ENCODE measurements around the gene C12orf75.
A peak's percentile ranks its signal among the peaks of the same experiment; 100 is the strongest.
"Not testable (repeated sequence)": the region's sequence is repeated elsewhere in the genome, so short reads cannot be mapped to it uniquely, and the experiment has no call there.

Gene C12orf75

DNA sequence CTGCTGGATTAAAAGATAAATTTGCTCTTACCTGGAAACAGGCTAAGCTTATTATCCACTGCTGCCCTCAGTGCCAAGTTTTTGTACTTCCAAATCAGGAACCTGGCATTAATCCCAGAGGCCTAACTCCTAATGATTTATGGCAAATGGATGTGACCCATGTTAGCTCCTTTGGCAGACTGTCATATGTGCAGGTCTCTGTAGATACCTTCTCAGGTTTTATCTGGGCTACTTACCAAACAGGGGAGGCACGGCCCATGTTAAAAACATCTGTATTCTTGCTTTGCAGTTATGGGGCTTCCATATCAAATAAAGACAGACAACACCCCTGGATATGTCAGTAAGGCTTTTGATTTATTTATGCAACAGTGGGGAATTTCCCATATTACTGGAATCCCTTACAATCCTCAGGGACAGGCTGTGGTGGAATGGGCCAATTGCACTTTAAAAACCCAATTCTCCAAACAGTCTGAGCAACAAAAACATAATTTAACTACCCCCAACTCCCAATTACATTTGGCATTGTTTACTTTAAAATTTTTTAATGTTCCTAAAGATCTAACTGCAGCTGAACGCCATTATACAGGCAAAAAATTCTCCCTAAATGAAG lies 19.9 kb upstream of the C12orf75 start:
- H3K4me3 ChIP-seq (ENCODE audit: extremely low read depth, insufficient read depth, low read length, poor library complexity, severe bottlenecking); H3K4me1 ChIP-seq (ENCODE audit: control insufficient read depth, insufficient read depth, low read length, poor library complexity, severe bottlenecking); H3K36me3 ChIP-seq (ENCODE audit: control insufficient read depth, insufficient read depth, low read length); H3K27ac ChIP-seq (ENCODE audit: low read depth, low read length, severe bottlenecking): not testable (repeated sequence)
- WGBS, 2 experiments (ENCODE audit: insufficient coverage in 2 of 2), result no CpG with 5 or more reads among the region's 2 CpGs
- peaks cover 26% of the 10 kb centered on the region for H3K9me3 ChIP-seq (ENCODE audit: control insufficient read depth, low read length)

DNA sequence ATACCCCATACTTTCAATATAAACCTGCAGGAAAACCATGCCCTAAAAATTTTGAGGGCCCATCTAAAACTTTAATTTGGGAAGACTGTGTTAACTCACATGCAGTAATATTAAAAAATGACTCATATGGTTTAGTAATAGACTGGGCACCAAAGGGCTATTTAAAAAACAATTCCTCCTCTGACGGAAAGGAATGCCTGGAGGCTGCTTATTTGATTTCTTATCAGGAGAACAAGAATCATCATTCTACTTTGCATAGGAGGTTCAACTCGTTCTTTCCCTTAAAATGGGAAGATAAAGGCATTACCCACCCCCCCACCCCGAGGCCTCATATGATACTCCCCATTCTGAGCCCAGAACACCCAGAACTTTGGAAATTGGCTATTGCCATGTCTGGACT lies 18.6 kb upstream of the C12orf75 start:
- not testable (repeated sequence) for H3K27ac ChIP-seq (ENCODE audit: low read depth, low read length, severe bottlenecking); H3K4me3 ChIP-seq (ENCODE audit: extremely low read depth, insufficient read depth, low read length, poor library complexity, severe bottlenecking); H3K36me3 ChIP-seq (ENCODE audit: control insufficient read depth, insufficient read depth, low read length)
- H3K9me3 ChIP-seq (ENCODE audit: control insufficient read depth, low read length), result peaks cover 26% of the 10 kb centered on the region
- 100% methylated on average over 1 of the region's 3 CpGs; no CpG with 5 or more reads in 1 of the 2 experiments for WGBS, 2 experiments (ENCODE audit: insufficient coverage in 2 of 2)
- peaks cover 11% of the 10 kb centered on the region for H3K4me1 ChIP-seq (ENCODE audit: control insufficient read depth, insufficient read depth, low read length, poor library complexity, severe bottlenecking)

DNA sequence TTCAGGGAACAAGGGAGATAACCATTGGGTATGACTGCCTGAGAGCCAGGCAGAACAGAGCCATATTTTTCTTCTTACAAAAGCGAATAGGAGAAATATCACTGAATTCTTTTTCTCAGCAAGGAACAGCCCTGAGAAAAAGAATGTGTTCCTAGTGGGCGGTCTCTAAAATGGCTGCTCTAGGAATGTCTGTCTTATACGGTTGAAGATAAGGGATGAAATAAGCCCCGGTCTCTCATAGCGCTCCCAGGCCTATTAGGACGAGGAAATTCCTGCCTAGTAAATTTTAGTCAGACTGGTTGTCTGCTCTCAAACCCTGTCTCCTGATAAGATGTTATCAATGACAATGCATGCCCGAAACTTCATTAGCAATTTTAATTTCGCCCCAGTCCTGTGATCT lies 16.7 kb upstream of the C12orf75 start:
- not testable (repeated sequence) for H3K4me3 ChIP-seq (ENCODE audit: extremely low read depth, insufficient read depth, low read length, poor library complexity, severe bottlenecking); H3K27ac ChIP-seq (ENCODE audit: low read depth, low read length, severe bottlenecking); H3K36me3 ChIP-seq (ENCODE audit: control insufficient read depth, insufficient read depth, low read length)
- Histone ChIP-seq H3K4me1 (ENCODE audit: control insufficient read depth, insufficient read depth, low read length, poor library complexity, severe bottlenecking) (peaks cover 29% of the 10 kb centered on the region), H3K9me3 (ENCODE audit: control insufficient read depth, low read length) (peaks cover 26% of the 10 kb centered on the region)
- 80 to 94% methylated on average over 1 to 3 of the region's 8 CpGs for WGBS, 2 experiments (ENCODE audit: insufficient coverage in 2 of 2)

DNA sequence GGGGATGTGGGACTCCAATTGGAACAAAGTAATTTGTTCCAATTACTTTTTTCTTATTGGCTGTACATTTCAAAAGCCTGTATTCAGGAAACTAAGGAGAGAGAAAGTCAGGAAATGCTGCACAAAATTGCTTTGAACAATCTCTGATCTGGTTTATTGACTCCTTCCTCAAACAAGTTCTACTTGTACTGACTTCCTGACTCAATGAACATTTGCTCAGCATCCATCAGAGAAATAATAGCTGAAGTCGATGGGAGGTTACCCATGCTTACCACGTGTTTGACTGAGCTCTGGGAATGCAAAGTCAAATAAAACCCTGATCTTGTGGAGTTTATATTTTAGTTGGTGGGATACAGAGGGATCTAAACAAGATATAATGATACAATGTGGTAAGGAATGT lies 15.4 kb upstream of the C12orf75 start:
- 90 to 96% methylated on average over 2 of the region's 2 CpGs for WGBS, 2 experiments (ENCODE audit: insufficient coverage in 2 of 2)
- H3K36me3 ChIP-seq (ENCODE audit: control insufficient read depth, insufficient read depth, low read length), result no peaks in the 10 kb centered on the region
- H3K4me1 ChIP-seq (ENCODE audit: control insufficient read depth, insufficient read depth, low read length, poor library complexity, severe bottlenecking), result peaks cover 41% of the 10 kb centered on the region
- no peak overlapping the region for H3K27ac ChIP-seq (ENCODE audit: low read depth, low read length, severe bottlenecking)
- peaks cover 20% of the 10 kb centered on the region for H3K9me3 ChIP-seq (ENCODE audit: control insufficient read depth, low read length)
- H3K4me3 ChIP-seq (ENCODE audit: extremely low read depth, insufficient read depth, low read length, poor library complexity, severe bottlenecking), result no peak overlapping the region

DNA sequence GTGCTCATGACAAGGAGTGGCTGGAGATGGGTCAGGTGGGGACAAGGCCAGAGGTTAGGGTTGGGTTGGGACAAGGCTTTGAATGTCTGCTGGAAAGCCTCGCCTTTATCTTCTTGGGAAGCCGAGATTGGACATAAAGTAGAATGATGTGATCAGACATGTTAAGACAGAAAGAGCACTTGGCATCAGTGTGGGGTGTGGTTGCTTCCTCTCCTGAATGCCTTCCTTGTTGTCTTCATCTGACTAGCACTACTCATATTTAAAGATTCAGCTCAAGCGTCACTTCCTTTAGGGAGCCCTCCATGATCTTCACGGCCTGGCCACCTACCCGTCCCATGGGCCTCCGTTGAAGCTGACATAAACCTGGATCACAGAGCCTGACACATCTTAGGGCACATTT lies 14.8 kb upstream of the C12orf75 start:
- Histone ChIP-seq H3K36me3 (ENCODE audit: control insufficient read depth, insufficient read depth, low read length) (no peaks in the 10 kb centered on the region), H3K27ac (ENCODE audit: low read depth, low read length, severe bottlenecking) (no peak overlapping the region), H3K4me1 (ENCODE audit: control insufficient read depth, insufficient read depth, low read length, poor library complexity, severe bottlenecking) (peaks cover 47% of the 10 kb centered on the region), H3K4me3 (ENCODE audit: extremely low read depth, insufficient read depth, low read length, poor library complexity, severe bottlenecking) (no peak overlapping the region), H3K9me3 (ENCODE audit: control insufficient read depth, low read length) (peaks cover 20% of the 10 kb centered on the region)
- 91 to 94% methylated on average over 6 of the region's 6 CpGs for WGBS, 2 experiments (ENCODE audit: insufficient coverage in 2 of 2)

DNA sequence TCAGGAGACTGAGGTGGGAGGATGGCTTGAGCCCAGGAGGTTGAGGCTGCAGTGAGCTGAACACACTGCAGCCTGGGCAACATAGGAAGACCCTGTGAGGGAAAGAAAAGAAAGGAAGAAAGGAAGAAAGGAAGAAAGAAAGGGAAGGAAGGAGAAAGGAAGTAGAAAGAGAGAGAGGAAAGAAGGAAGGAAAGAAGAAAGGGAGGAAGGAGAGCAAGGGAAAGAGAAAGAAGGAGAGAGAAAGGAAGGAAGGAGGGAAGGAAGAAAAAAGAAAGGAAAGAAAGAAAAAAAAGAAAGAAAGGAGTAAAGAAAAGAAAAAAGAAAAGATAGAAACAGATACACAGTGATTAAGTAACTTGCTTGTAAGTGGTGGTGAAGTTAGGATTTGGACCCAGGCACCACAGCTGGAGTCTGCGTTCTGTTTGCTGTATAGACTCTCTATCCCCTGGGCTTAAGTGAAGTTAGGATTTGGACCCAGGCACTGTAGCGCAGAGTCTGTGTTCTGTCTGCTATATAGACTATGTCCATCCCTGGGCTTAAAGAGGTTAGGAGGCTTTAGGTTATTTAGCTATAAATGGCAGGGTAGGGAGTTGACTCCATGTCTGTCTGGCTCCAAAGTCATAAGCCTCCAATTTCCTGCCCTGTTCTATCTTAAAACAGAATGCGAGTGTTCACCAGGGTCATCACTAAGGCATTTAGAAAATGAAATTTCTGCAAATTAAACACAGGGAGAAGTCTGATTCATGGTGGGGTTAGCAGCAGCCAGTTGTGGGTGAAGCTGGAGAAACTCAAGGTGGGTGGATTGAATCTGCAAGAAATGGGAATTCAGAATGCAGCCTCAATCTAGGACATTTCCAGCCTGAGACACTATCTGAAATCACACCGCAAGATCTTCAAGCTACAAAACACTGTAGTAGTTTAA lies 13.3 kb upstream of the C12orf75 start:
- H3K36me3 ChIP-seq (ENCODE audit: control insufficient read depth, insufficient read depth, low read length), result no peaks in the 10 kb centered on the region
- peak overlapping the region; percentile 93 for H3K27ac ChIP-seq (ENCODE audit: low read depth, low read length, severe bottlenecking)
- 96% methylated on average over 2 of the region's 4 CpGs; no CpG with 5 or more reads in 1 of the 2 experiments for WGBS, 2 experiments (ENCODE audit: insufficient coverage in 2 of 2)
- peaks cover 20% of the 10 kb centered on the region for H3K9me3 ChIP-seq (ENCODE audit: control insufficient read depth, low read length)
- H3K4me1 ChIP-seq (ENCODE audit: control insufficient read depth, insufficient read depth, low read length, poor library complexity, severe bottlenecking), result peaks cover 47% of the 10 kb centered on the region
- H3K4me3 ChIP-seq (ENCODE audit: extremely low read depth, insufficient read depth, low read length, poor library complexity, severe bottlenecking), result no peak overlapping the region

DNA sequence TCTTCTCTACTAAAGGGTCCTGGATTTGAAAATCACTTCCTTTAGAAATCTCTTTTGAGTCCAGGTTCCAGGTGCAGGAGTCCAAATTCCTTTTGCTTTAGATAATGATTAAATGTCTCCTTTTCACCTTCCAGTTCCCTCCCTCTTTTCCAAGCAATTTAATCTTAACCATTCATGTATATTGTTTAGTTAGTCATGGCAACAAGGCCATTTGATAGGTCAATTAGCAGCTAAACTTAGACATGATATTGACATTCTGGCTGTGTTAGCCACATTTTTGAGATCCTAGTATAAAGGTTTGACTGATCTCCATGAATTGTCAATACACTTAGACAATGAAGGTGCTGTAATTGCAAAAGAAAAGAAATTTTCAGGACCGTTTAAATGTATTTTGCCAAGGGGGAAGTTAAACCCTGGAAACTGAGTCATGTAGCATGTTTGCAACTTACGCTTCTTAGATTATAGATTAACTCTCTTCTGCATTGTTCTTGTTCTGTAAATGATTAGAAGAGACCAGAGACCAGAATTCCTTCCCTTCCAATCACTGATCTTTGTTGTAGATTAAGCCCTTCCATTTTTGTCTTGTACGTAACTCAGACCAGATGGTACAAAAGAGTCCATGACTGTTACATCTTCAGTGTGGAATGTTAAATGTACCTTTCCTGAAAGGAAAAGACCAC lies 12.4 kb upstream of the C12orf75 start:
- 75 to 83% methylated on average over 1 of the region's 3 CpGs for WGBS, 2 experiments (ENCODE audit: insufficient coverage in 2 of 2)
- peaks cover 47% of the 10 kb centered on the region for H3K4me1 ChIP-seq (ENCODE audit: control insufficient read depth, insufficient read depth, low read length, poor library complexity, severe bottlenecking)
- H3K27ac ChIP-seq (ENCODE audit: low read depth, low read length, severe bottlenecking), result peak overlapping the region; percentile 93
- H3K9me3 ChIP-seq (ENCODE audit: control insufficient read depth, low read length), result peaks cover 20% of the 10 kb centered on the region
- H3K4me3 ChIP-seq (ENCODE audit: extremely low read depth, insufficient read depth, low read length, poor library complexity, severe bottlenecking), result no peak overlapping the region
- no peaks in the 10 kb centered on the region for H3K36me3 ChIP-seq (ENCODE audit: control insufficient read depth, insufficient read depth, low read length)

DNA sequence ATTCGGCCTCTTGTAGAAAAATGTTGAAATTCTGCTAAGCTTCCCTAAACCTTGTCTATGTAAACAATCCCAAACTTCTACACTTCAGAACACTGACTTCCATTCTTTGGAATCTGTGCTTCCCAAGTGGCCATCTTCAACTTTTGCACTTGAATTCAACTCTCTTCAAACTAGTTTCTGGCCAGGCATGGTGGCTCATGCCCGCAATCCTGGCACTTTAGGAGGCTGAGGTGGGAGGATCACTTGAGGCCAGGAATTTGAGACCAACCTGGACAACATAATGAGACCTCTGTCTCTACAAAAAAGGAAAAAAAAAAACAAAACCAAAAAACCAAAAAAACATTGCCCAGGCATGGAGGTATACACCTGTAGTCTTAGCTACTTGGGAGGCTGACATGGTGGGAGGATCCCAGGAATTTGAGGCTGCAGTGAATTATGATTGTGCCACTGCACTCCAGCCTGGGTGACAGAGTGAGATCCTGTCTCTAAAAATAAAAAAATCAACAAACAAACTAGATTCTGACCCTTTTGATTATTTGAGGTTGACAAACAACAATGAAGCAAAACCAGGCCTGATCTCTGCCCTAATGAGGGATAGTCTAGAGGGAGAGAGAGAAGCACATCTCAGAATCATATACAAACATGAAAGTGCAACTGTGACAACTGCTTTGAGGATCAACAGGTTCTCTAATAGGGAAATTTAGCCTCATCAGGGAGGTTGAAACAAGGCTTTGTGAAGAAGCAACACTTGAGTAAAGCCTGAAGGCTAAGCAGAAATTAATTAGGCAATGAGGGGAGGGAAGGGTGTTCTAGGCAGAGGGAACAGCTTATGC lies 11.6 kb upstream of the C12orf75 start:
- WGBS, 2 experiments (ENCODE audit: insufficient coverage in 2 of 2), result 100% methylated on average over 1 of the region's 2 CpGs; no CpG with 5 or more reads in 1 of the 2 experiments
- Histone ChIP-seq H3K27ac (ENCODE audit: low read depth, low read length, severe bottlenecking) (peak overlapping the region; percentile 93), H3K4me3 (ENCODE audit: extremely low read depth, insufficient read depth, low read length, poor library complexity, severe bottlenecking) (no peak overlapping the region), H3K4me1 (ENCODE audit: control insufficient read depth, insufficient read depth, low read length, poor library complexity, severe bottlenecking) (peaks cover 47% of the 10 kb centered on the region), H3K36me3 (ENCODE audit: control insufficient read depth, insufficient read depth, low read length) (no peaks in the 10 kb centered on the region), H3K9me3 (ENCODE audit: control insufficient read depth, low read length) (peaks cover 17% of the 10 kb centered on the region)

DNA sequence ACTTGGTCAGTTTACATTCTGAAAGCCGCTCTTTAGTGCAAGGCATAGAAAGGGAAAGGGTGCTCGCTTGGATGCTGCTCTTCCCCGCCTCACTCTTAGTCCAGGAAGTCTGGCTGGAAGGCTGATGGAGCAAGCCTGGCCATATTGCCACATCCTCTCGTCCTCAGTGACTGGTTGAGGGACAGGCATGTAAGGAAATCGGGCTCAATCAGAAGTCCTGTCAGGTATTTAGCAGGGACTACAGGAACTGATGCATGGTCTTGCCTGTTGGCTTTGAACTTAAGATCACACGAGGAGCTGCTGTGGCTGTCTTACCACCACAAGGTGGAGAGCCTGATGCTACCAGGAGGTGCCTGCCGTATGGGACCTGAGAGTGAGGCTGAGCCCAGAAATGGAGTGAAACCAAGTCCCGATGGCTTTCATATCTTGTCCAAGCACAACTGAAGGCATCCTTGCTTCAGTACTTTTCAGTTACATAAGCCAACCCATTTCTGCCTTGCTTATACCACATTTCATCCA lies 10.7 kb upstream of the C12orf75 start:
- 86 to 87% methylated on average over 8 of the region's 8 CpGs for WGBS, 2 experiments (ENCODE audit: insufficient coverage in 2 of 2)
- peaks cover 47% of the 10 kb centered on the region for H3K4me1 ChIP-seq (ENCODE audit: control insufficient read depth, insufficient read depth, low read length, poor library complexity, severe bottlenecking)
- peaks cover 8% of the 10 kb centered on the region for H3K9me3 ChIP-seq (ENCODE audit: control insufficient read depth, low read length)
- H3K36me3 ChIP-seq (ENCODE audit: control insufficient read depth, insufficient read depth, low read length), result no peaks in the 10 kb centered on the region
- H3K4me3 ChIP-seq (ENCODE audit: extremely low read depth, insufficient read depth, low read length, poor library complexity, severe bottlenecking), result no peak overlapping the region
- no peak overlapping the region for H3K27ac ChIP-seq (ENCODE audit: low read depth, low read length, severe bottlenecking)

DNA sequence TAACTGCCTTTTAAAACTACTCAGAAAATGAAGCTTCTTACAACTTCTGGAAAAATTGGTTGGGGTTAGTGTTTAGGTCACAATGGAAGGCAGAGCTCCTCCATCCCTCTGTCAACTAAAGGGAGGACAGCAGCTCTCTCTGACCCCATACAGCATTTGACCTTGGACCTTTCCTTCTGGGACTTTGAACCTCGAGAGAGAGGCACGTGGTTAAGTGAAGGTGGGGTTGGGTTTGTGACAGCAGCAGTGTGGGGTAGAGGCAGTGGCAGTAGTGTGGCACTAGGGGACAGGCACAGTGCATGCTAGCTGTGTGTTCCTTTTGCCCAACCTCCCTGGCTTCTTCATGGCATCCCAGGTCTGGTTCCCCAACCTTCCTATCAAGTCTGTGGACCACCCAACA lies 9.4 kb upstream of the C12orf75 start:
- Histone ChIP-seq H3K27ac (ENCODE audit: low read depth, low read length, severe bottlenecking) (no peak overlapping the region), H3K36me3 (ENCODE audit: control insufficient read depth, insufficient read depth, low read length) (no peaks in the 10 kb centered on the region), H3K9me3 (ENCODE audit: control insufficient read depth, low read length) (no peaks in the 10 kb centered on the region), H3K4me3 (ENCODE audit: extremely low read depth, insufficient read depth, low read length, poor library complexity, severe bottlenecking) (no peak overlapping the region), H3K4me1 (ENCODE audit: control insufficient read depth, insufficient read depth, low read length, poor library complexity, severe bottlenecking) (peaks cover 43% of the 10 kb centered on the region)
- 83% methylated on average over 1 of the region's 2 CpGs; no CpG with 5 or more reads in 1 of the 2 experiments for WGBS, 2 experiments (ENCODE audit: insufficient coverage in 2 of 2)

All from mesodermal cell (in vitro differentiated cells).